Endometrium (tissue), 2 donors: ENCODE measurements around the gene PIBF1.

Source experiments
- FAIRE-seq: peaks from 2 replicates; lab custom pipeline; 2012; peaks lifted over from hg19 to GRCh38; lab: Jason Lieb, UNC
- donor health status: control.
- donor health status: control.

Gene PIBF1

DNA sequence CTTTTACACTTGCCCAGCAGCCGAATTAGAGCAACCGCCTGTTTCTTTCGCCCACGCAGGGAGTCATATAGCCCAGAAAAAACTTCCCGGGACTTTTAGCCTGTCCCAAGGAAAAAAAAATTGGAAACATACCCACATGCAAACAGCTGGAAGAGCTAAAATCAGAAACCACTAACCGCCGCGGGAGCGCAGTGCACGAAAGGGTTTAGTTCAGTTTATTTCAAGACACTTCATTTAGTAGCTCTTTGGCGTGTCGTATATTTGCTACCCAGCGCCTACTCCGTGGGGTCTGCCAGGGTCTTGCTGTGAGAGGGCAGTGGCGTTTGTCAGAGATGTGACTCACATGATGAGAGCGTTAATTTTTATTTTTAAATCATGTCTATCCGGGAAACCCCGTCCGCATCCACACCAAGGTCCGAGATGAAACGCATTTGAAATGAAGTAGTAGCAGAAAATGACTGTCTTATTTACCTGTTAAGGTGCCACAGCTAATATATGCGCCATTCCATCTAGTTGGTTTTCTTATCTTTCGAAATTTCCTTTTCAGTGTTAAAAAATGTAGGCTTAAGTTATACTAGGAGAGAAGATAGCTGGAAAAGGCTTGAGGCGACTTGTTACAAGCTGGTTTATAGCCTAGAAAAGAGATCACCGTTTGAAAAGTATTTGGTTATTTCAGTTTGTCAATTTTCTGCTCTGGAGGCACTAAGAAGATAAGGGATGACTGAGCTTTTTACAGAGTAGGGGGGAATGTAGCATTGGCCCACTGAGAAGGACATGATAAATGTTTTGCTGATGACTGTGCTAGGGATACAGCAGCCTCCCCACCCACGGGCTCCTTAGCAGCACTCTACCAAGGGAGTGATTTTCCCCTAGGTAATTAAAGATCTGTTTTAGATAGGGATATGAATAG lies 278.6 kb downstream of the PIBF1 start:
- no peak for FAIRE-seq

DNA sequence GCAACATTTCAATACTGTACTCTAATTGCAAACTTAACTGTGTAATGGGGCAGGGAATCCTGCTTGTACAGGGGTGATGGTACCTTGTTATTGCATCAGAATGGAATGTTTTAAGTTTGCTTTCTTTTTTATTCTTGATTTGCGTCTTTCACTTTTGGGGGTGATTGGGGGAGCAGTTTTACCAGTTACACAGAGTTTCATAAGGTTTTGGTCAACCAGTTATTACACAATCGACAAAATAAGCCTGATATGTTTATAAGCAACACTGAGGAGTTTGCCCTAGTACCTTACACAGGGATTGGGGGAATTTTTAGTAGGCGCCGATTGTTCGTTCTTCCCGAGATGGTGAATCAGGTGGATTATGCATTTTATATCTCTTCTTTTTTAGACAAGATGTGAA lies 279.5 kb downstream of the PIBF1 start:
- no peak for FAIRE-seq

DNA sequence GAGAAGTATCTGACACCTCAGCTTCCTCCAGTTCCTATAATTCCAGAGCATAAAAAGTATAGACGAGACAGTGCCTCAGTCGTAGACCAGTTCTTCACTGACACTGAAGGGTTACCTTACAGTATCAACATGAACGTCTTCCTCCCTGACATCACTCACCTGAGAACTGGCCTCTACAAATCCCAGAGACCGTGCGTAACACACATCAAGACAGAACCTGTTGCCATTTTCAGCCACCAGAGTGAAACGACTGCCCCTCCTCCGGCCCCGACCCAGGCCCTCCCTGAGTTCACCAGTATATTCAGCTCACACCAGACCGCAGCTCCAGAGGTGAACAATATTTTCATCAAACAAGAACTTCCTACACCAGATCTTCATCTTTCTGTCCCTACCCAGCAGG lies 279.9 kb downstream of the PIBF1 start:
- no peak for FAIRE-seq

DNA sequence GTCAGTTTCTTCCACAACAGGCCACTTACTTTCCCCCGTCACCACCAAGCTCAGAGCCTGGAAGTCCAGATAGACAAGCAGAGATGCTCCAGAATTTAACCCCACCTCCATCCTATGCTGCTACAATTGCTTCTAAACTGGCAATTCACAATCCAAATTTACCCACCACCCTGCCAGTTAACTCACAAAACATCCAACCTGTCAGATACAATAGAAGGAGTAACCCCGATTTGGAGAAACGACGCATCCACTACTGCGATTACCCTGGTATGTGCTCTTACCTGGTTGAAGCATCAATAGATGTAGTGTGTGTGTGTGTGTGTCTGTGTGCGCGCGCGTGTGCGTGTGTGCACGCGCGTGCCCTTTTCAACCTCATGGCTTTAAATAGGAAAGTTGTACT lies 280.5 kb downstream of the PIBF1 start:
- FAIRE-seq: no peak

DNA sequence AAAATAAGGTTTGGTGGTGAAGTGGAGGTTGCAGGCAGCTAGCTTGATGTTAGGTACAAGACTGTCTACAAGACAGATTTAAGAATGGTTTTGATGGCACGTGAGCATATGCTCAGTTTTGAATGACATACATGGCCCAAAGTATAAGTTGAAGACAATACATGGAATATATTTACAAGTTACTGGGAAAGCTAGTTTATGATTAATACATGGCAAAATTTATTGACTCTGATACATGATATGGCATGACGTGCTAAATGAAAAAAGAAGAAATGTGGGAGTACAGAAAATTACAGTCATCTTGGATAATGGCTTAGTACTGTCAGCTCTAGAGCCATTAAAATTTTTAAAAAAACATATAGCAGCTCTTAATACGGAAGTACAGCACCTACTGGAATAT lies 281.2 kb downstream of the PIBF1 start:
- no peak for FAIRE-seq

DNA sequence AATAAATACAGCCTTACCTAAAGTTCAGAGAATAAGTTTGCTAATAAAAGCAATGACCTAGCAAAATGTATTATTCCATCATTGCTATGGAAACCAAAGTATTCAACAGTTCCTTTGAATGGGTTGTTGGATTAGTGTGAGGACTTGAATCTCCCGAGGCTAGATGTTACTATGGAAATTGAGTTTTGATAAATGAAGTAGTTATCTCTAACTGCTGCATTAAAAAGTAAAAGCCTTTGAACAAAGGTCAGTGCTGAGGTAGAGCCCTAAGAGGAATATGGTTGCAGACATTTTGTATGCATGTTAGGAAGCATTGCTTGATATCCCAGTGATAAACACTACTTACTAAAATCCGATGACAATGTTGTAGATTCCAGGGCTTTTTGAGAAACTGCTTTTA lies 283.1 kb downstream of the PIBF1 start:
- no peak for FAIRE-seq

DNA sequence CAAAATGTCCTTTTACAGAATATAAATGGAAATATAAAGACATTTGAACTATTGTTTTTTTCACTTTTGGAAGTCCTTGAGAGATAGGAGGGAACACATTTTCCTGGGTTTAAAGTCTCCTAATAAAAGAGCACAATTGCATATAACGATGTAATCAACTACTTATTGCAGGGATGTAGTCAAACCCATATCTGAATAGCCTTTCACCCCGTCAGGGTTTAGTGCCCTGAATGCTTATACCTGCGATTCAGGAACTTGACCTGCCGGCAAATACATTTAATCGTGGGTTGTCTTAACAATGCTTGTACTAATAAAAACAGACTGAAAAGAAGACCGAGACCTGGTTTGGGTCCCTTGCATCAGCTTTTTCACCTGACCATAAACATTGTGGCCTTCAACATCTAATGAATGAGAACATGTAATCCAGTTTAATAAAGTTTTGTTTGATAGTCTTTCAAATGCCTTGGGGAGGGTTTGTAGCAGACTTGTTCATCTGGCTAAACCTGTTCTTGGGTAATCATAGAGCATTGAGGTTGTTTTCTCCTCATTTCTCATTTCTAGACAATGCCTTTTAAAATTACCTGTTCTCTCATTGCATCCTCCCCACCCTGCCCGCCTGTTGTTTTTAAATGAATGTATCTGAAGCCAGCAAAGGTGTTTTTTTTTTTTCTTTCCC lies 283.9 kb downstream of the PIBF1 start:
- no peak for FAIRE-seq
